ENCODE measurements around the gene PLCB1.
"Not testable (repeated sequence)": the region's sequence is repeated elsewhere in the genome, so short reads cannot be mapped to it uniquely, and the experiment has no call there.

PLCB1 gene

GRCh38 chr20:8542110-8542486, 410.0 kb downstream of the PLCB1 start:
- no peak for DNase-seq (ENCODE audit: low read depth in 2 of 2)

- no peak for DNase-seq (ENCODE audit: low read depth in 2 of 2)
Observed at GRCh38 chr20:8545212-8545611, 413.1 kb downstream of the PLCB1 start.

GRCh38 chr20:8547035-8547650, 415.1 kb downstream of the PLCB1 start:
- no peak for DNase-seq (ENCODE audit: low read depth in 2 of 2)

GRCh38 chr20:8547968-8548588, 416.0 kb downstream of the PLCB1 start:
- DNase-seq (ENCODE audit: low read depth in 2 of 2): no peak

GRCh38 chr20:8549192-8549591, 417.1 kb downstream of the PLCB1 start:
- no peak for DNase-seq (ENCODE audit: low read depth in 2 of 2)

GRCh38 chr20:8557711-8558110, 425.6 kb downstream of the PLCB1 start:
- no peak for DNase-seq (ENCODE audit: low read depth in 2 of 2)

- no peak for DNase-seq (ENCODE audit: low read depth in 2 of 2)
Observed at GRCh38 chr20:8562356-8562755, 430.3 kb downstream of the PLCB1 start.

GRCh38 chr20:8568075-8568474, 436.0 kb downstream of the PLCB1 start:
- DNase-seq (ENCODE audit: low read depth in 2 of 2): no peak

- DNase-seq (ENCODE audit: low read depth in 2 of 2): no peak
Observed at GRCh38 chr20:8569766-8570165, 437.7 kb downstream of the PLCB1 start.

- no peak for DNase-seq (ENCODE audit: low read depth in 2 of 2)
Observed at GRCh38 chr20:8571611-8572010, 439.5 kb downstream of the PLCB1 start.

GRCh38 chr20:8573686-8574085, 441.6 kb downstream of the PLCB1 start:
- DNase-seq (ENCODE audit: low read depth in 2 of 2): no peak

GRCh38 chr20:8575114-8575513, 443.0 kb downstream of the PLCB1 start:
- DNase-seq (ENCODE audit: low read depth in 2 of 2): no peak

- DNase-seq (ENCODE audit: low read depth in 2 of 2): no peak
Observed at GRCh38 chr20:8578161-8578865, 446.2 kb downstream of the PLCB1 start.

GRCh38 chr20:8579035-8579434, 447.0 kb downstream of the PLCB1 start:
- DNase-seq (ENCODE audit: low read depth in 2 of 2): no peak

- no peak for DNase-seq (ENCODE audit: low read depth in 2 of 2)
Observed at GRCh38 chr20:8581446-8582183, 449.5 kb downstream of the PLCB1 start.

GRCh38 chr20:8583012-8583565, 451.0 kb downstream of the PLCB1 start:
- DNase-seq (ENCODE audit: low read depth in 2 of 2): no peak

GRCh38 chr20:8583566-8584043, 451.5 kb downstream of the PLCB1 start:
- no peak for DNase-seq (ENCODE audit: low read depth in 2 of 2)

GRCh38 chr20:8587251-8587650, 455.2 kb downstream of the PLCB1 start:
- DNase-seq (ENCODE audit: low read depth in 2 of 2): no peak

GRCh38 chr20:8587810-8588209, 455.7 kb downstream of the PLCB1 start:
- no peak for DNase-seq (ENCODE audit: low read depth in 2 of 2)

- DNase-seq (ENCODE audit: low read depth in 2 of 2): no peak
Observed at GRCh38 chr20:8589956-8590355, 457.9 kb downstream of the PLCB1 start.

GRCh38 chr20:8600910-8601541, 469.0 kb downstream of the PLCB1 start:
- not testable (repeated sequence) for DNase-seq (ENCODE audit: low read depth in 2 of 2)

GRCh38 chr20:8601542-8601912, 469.5 kb downstream of the PLCB1 start:
- DNase-seq (ENCODE audit: low read depth in 2 of 2): no peak

All from stimulated activated CD8-positive, alpha-beta memory T cell treated with anti-CD3 and anti-CD28 coated beads, Interleukin-2, amount 100 ng/mL, for 1 hour (primary cell).